WTC11 (cell line): Measurements from ENCODE around the gene FBXL7.

Source experiments
- TP53 ChIP-seq: sonication (generic); formaldehyde crosslinking; IDR thresholded peaks from 2 replicates; pipeline ENCODE4 v1.8.1; 2023; ENCODE audit warnings: mild to moderate bottlenecking, missing genetic modification reagents
- ZNF121 ChIP-seq: sonication (generic); formaldehyde crosslinking; IDR thresholded peaks from 2 replicates; pipeline ENCODE4 v1.8.0; 2023; ENCODE audit warnings: missing genetic modification reagents

DNA sequence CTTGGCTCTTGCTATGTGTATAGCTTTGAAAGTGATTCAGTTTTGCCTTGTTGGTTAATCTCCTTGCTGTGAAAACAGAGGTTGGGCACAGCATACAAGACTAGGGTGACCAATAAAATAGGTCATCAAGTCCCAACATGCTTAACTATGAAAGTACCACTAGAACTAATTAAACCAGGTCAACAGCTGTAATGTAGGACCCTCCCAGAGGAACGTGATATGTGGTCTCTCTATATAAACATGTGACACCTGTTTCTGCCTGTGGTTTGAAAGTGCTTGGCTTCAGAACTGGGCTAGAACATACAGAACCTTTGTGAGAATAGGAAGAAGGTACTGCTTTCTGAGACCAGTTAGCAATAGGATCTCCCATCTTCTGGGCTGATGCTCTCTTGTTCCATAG lies 297.1 kb downstream of the FBXL7 start:
- TF ChIP-seq ZNF121, result no peak
- TF ChIP-seq TP53 (CRISPR knock-in tag), result no peak
